H9 (cell line): ENCODE results near the gene SLX4. TPM values are rescaled to one million over a fixed set of nuclear protein-coding genes. Genes with fewer than 3 reads are reported as not detected.

ENCODE experiments used
- DNase-seq: peaks from one replicate; pipeline ENCODE4 v3.0.0-alpha.2; 2017
- H2AFZ ChIP-seq: one replicate; pipeline ENCODE4 v1.6.1; 2013; ENCODE audit warnings: mild to moderate bottlenecking, low read length, control low read depth, moderate library complexity
- H2AK5ac ChIP-seq: 2 replicates; pipeline ENCODE4 v1.6.1; 2013; ENCODE audit warnings: low read length, control low read depth, mixed read lengths; ENCODE audit not compliant: insufficient read length
- H2BK120ac ChIP-seq: one replicate; pipeline ENCODE4 v1.6.1; 2013; ENCODE audit warnings: low read depth, mild to moderate bottlenecking, low read length, control low read depth, inconsistent platforms; ENCODE audit not compliant: poor library complexity, severe bottlenecking
- H2BK12ac ChIP-seq: 2 replicates; pipeline ENCODE4 v1.6.1; 2013; ENCODE audit warnings: low read length, control low read depth, mixed read lengths, low read depth; ENCODE audit not compliant: insufficient read length
- H2BK15ac ChIP-seq: 2 replicates; pipeline ENCODE4 v1.6.1; 2013; ENCODE audit warnings: low read depth, low read length, control low read depth
- H2BK20ac ChIP-seq: one replicate; pipeline ENCODE4 v1.6.1; 2013; ENCODE audit warnings: low read depth, mild to moderate bottlenecking, low read length, control low read depth, inconsistent platforms; ENCODE audit not compliant: poor library complexity, severe bottlenecking
- H2BK5ac ChIP-seq: 2 replicates; pipeline ENCODE4 v1.6.1; 2013; ENCODE audit warnings: low read length, control low read depth, mixed read lengths; ENCODE audit not compliant: insufficient read length
- H3K14ac ChIP-seq: 2 replicates; pipeline ENCODE4 v1.6.1; 2013; ENCODE audit warnings: low read length, control low read depth; ENCODE audit not compliant: insufficient read depth
- H3K18ac ChIP-seq: 2 replicates; pipeline ENCODE4 v1.6.1; 2013; ENCODE audit warnings: low read depth, mild to moderate bottlenecking, mixed read lengths, low read length, control low read depth; ENCODE audit not compliant: insufficient read length
- H3K23ac ChIP-seq: 2 replicates; pipeline ENCODE4 v1.6.1; 2013; ENCODE audit warnings: low read length, control low read depth, mixed read lengths, low read depth; ENCODE audit not compliant: insufficient read length
- H3K23me2 ChIP-seq: 2 replicates; pipeline ENCODE4 v1.6.1; 2013; ENCODE audit warnings: low read depth, mild to moderate bottlenecking, mixed read lengths, low read length, control low read depth; ENCODE audit not compliant: insufficient read length, poor library complexity, severe bottlenecking
- H3K27ac ChIP-seq: 2 replicates; pipeline ENCODE4 v1.5.1; 2013; ENCODE audit warnings: low read length, control low read depth, mixed read lengths, low read depth; ENCODE audit not compliant: insufficient read length
- H3K27me3 ChIP-seq: 2 replicates; pipeline ENCODE4 v1.6.1; 2013; ENCODE audit warnings: low read length, control low read depth, inconsistent platforms; ENCODE audit not compliant: insufficient read depth
- H3K4ac ChIP-seq: 2 replicates; pipeline ENCODE4 v1.6.1; 2013; ENCODE audit warnings: low read depth, mild to moderate bottlenecking, control low read depth, inconsistent platforms, low read length, moderate library complexity
- H3K4me1 ChIP-seq: 2 replicates; pipeline ENCODE4 v1.6.1; 2013; ENCODE audit warnings: low read length, control low read depth, inconsistent platforms; ENCODE audit not compliant: insufficient read depth
- H3K4me2 ChIP-seq: 2 replicates; pipeline ENCODE4 v1.6.1; 2013; ENCODE audit warnings: low read length, control low read depth, mixed read lengths; ENCODE audit not compliant: insufficient read length, insufficient read depth
- H3K56ac ChIP-seq: 2 replicates; pipeline ENCODE4 v1.6.1; 2013; ENCODE audit warnings: low read depth, mild to moderate bottlenecking, mixed read lengths, low read length, control low read depth; ENCODE audit not compliant: insufficient read length
- H3K79me1 ChIP-seq: 2 replicates; pipeline ENCODE4 v1.6.1; 2013; ENCODE audit warnings: low read depth, mild to moderate bottlenecking, moderate library complexity, low read length, control low read depth, inconsistent platforms; ENCODE audit not compliant: insufficient read depth, poor library complexity, severe bottlenecking
- H3K79me2 ChIP-seq: 2 replicates; pipeline ENCODE4 v1.6.1; 2013; ENCODE audit warnings: low read length, control low read depth, inconsistent platforms; ENCODE audit not compliant: insufficient read depth
- H3K9ac ChIP-seq: 2 replicates; pipeline ENCODE4 v1.6.1; 2013; ENCODE audit warnings: low read length, control low read depth, mixed read lengths; ENCODE audit not compliant: insufficient read length; ENCODE audit errors: extremely low read depth
- H3K9me3 ChIP-seq: one replicate; pipeline ENCODE4 v1.6.1; 2013; ENCODE audit warnings: low read depth, low read length, inconsistent platforms; ENCODE audit not compliant: control insufficient read depth
- H3T11ph ChIP-seq: one replicate; pipeline ENCODE4 v1.6.1; 2013; ENCODE audit warnings: mild to moderate bottlenecking, low read length, control low read depth, inconsistent platforms
- H4K20me1 ChIP-seq: one replicate; pipeline ENCODE4 v1.6.1; 2013; ENCODE audit not compliant: control insufficient read depth, insufficient read length, insufficient read depth
- H4K5ac ChIP-seq: 2 replicates; pipeline ENCODE4 v1.6.1; 2013; ENCODE audit warnings: low read depth, mild to moderate bottlenecking, mixed read lengths, low read length, control low read depth; ENCODE audit not compliant: insufficient read length
- H4K8ac ChIP-seq: replicated peaks from 2 replicates; pipeline ENCODE4 v1.6.1; 2013; ENCODE audit warnings: low read length, control low read depth, mixed read lengths, low read depth; ENCODE audit not compliant: insufficient read length
- H4K91ac ChIP-seq: 2 replicates; pipeline ENCODE4 v1.6.1; 2013; ENCODE audit warnings: low read depth, mild to moderate bottlenecking, moderate library complexity, mixed read lengths, low read length, control low read depth; ENCODE audit not compliant: insufficient read length
- H3K27ac Mint-ChIP-seq, 3 experiments: 2 replicates in 2 of 3; 3 replicates in 1 of 3; pipeline ENCODE4 v1.8.0; 2020 to 2021; ENCODE audit warnings: mixed read lengths in 3 of 3, mild to moderate bottlenecking in 1 of 3, moderate library complexity in 1 of 3
- H3K27me3 Mint-ChIP-seq: 2 replicates; pipeline ENCODE4 v1.8.0; 2021; ENCODE audit warnings: low read depth, mild to moderate bottlenecking, moderate library complexity, mixed read lengths
- H3K36me3 Mint-ChIP-seq, 3 experiments: 2 replicates in 2 of 3; 3 replicates in 1 of 3; pipeline ENCODE4 v1.8.0; 2020 to 2021; ENCODE audit warnings: low read depth in 3 of 3, mixed read lengths in 3 of 3; ENCODE audit not compliant: insufficient read depth in 1 of 3
- H3K4me1 Mint-ChIP-seq, 2 experiments: 2 replicates each; pipeline ENCODE4 v1.8.0; 2020; ENCODE audit warnings: mixed read lengths in 2 of 2
- H3K4me3 Mint-ChIP-seq, 2 experiments: 2 replicates in 1 of 2; 3 replicates in 1 of 2; pipeline ENCODE4 v1.8.0; 2020 to 2021; ENCODE audit warnings: mild to moderate bottlenecking in 2 of 2, mixed read lengths in 2 of 2, moderate library complexity in 1 of 2
- H3K9me3 Mint-ChIP-seq, 2 experiments: 2 replicates in 1 of 2; 3 replicates in 1 of 2; pipeline ENCODE4 v1.8.0; 2020; ENCODE audit warnings: mild to moderate bottlenecking in 2 of 2, mixed read lengths in 2 of 2, moderate library complexity in 1 of 2
- WGBS: extraction: QIAGEN DNeasy Blood & Tissue Kit; methylation state at CpG from one replicate; pipeline ENCODE4 v1.1.7; 2013; ENCODE audit warnings: missing lambda C conversion rate, low lambda C conversion rate, mixed read lengths; ENCODE audit not compliant: insufficient read length; ENCODE audit errors: extremely low coverage; 5-methylcytosine and 5-hydroxymethylcytosine counted together
- total RNA-seq: library from RNA; stranded (reverse); gene quantifications from 2 replicates; pipeline ENCODE4 v1.2.1, GENCODE V29; 2021
- TF ChIP-seq, protein P1 (sequence below): fragments of 200-600 bp; sonication (generic); conservative IDR thresholded peaks from 3 replicates; pipeline ENCODE4 v1.8.0; 2021; ENCODE audit warnings: antibody characterized with exemption, mild to moderate bottlenecking

The SLX4 gene
- total RNA-seq, 1 experiment from 2014 or later, result 9.9 TPM

DNA sequence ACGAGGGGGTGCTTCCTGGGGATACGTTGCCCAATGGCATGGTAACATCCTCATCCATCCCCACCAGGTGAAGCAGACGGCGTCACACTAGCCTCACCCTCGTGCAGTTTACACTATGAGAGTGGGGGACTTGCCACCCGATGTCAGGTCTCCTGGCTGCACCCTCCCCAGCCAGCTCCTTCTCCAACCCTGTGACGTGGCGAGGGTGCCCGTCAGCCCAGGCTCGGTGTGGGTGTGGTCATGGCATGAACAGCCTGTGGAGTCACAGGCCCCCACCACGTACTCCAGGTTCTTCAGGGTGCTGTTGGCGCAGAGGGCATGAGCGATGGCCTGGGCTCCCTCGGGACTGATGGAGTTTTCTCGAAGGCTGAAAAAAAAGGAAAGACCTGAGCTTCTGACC lies 62.5 kb downstream of the SLX4 start:
- Histone ChIP-seq H2AFZ (no peak overlapping the region), H3K79me2 (no peaks in the 10 kb centered on the region), H3K4me1 (peaks cover under 1% of the 10 kb centered on the region; the same call in 1 of the 2 replicates), H3T11ph (no peak overlapping the region), H3K14ac (no peak overlapping the region), H4K5ac (no peak overlapping the region), H3K18ac (no peak overlapping the region), H4K20me1 (no peaks in the 10 kb centered on the region), H3K9me3 (no peaks in the 10 kb centered on the region), H3K27me3 (no peaks in the 10 kb centered on the region), H2BK12ac (no peak overlapping the region), H2BK20ac (no peak overlapping the region), H3K23me2 (peaks cover 2% of the 10 kb centered on the region), H3K4me2 (no peak overlapping the region), H3K9ac (no peak overlapping the region), H2BK15ac (no peak overlapping the region), H3K56ac (no peak overlapping the region), H2BK5ac (no peak overlapping the region), H2BK120ac (no peak overlapping the region), H3K27ac (no peak overlapping the region), H4K91ac (no peak overlapping the region), H3K23ac (no peak overlapping the region), H3K4ac (no peak overlapping the region), H2AK5ac (no peak overlapping the region), H4K8ac (no peak overlapping the region), H3K79me1 (no peaks in the 10 kb centered on the region)
- H3K4me1 Mint-ChIP-seq, result peaks cover 16 to 22% of the 10 kb centered on the region in 2 experiments
- DNase-seq, result no peak
- TF ChIP-seq, protein P1, sequence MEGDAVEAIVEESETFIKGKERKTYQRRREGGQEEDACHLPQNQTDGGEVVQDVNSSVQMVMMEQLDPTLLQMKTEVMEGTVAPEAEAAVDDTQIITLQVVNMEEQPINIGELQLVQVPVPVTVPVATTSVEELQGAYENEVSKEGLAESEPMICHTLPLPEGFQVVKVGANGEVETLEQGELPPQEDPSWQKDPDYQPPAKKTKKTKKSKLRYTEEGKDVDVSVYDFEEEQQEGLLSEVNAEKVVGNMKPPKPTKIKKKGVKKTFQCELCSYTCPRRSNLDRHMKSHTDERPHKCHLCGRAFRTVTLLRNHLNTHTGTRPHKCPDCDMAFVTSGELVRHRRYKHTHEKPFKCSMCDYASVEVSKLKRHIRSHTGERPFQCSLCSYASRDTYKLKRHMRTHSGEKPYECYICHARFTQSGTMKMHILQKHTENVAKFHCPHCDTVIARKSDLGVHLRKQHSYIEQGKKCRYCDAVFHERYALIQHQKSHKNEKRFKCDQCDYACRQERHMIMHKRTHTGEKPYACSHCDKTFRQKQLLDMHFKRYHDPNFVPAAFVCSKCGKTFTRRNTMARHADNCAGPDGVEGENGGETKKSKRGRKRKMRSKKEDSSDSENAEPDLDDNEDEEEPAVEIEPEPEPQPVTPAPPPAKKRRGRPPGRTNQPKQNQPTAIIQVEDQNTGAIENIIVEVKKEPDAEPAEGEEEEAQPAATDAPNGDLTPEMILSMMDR, result no peak
- H3K27ac Mint-ChIP-seq, result no peak overlapping the region; a peak in 1 of 7 replicates
- no peak overlapping the region; a peak in 1 of 5 replicates for H3K4me3 Mint-ChIP-seq
- no CpG with 5 or more reads among the region's 15 CpGs for WGBS
- peaks cover 0 to 16% (median 9%) of the 10 kb centered on the region in 3 experiments; a peak in 4 of 7 replicates for H3K36me3 Mint-ChIP-seq
- H3K9me3 Mint-ChIP-seq, result peaks cover 5 to 6% of the 10 kb centered on the region in 2 experiments; a peak in 3 of 5 replicates
- H3K27me3 Mint-ChIP-seq, result peaks cover 48% of the 10 kb centered on the region
